HG03558 (cell line): ENCODE measurements around the gene TBC1D16.

Experiments used
- ATAC-seq: cut with Tn5 transposase; IDR thresholded peaks from one replicate; pipeline ENCODE4 v1.9.1; 2021; ENCODE audit warnings: moderate number of reproducible peaks; ENCODE audit not compliant: unreplicated experiment; ENCODE audit errors: extremely low read depth

Gene TBC1D16

DNA sequence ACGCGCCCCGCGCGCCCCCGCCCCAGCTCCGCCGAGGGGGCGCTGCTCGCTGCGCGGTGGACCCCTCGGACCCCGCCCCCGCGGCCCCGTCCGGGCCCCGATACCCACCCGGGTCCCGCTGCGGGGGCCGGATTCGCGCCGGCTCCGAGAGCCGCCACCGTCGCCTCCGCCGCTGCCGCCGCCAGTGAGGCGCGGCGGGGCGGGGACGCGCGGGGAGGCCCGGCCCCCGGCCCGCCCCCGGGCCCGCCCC, at the start of gene TBC1D16:
TSS of gene TBC1D16 (minus strand) at position 186 of the 250 bp plus-strand sequence. CDS start 22,325 bp downstream, outside the sequence.
- no peak for ATAC-seq

DNA sequence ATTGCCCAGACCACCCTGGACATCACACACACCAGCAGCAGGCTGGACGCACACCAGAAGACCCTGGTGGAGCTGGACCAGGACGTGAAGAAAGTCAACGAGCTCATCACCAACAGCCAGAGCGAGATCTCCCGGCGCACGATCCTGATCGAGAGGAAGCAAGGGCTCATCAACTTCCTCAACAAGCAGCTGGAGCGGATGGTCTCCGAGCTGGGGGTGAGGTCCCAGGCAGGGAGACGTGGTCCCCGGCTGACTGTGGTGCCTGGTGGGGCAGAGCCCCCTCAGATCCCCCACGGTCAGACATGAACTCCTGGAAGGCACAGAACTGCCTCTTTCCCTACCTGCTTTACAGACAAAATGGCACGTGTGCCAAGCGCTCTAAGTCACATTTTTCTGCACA, 49.1 kb upstream of the TBC1D16 start:
- ATAC-seq: no peak

DNA sequence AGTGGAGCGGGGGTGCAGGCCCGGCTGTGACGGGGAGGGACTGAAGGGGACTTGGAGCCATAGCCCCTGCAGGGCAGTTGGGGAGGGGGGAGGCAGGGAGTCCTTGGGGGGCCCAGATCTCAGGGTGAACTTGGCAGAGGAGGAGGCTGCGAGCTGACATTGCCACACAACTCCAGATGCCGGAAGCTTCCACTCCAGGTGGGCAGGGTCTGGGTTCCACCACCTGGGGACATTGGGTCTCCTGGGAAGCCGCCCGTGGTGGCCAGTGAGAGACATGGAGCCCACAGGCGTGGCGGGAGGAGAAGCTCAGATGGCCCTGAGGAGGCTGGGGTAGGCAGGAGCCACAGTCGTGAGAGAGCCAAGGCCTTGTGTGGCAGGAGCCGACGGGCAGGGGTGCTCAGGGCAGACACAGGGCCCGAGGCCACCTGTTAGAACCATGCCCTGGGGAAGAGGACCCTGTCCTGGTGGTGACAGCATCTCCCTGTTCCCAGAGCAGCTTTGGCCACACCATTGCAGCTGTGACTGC, 47.5 kb upstream of the TBC1D16 start:
- ATAC-seq: no peak

- no peak for ATAC-seq
Measured at GRCh38 chr17:80082403-80083135, 46.9 kb upstream of the TBC1D16 start.

DNA sequence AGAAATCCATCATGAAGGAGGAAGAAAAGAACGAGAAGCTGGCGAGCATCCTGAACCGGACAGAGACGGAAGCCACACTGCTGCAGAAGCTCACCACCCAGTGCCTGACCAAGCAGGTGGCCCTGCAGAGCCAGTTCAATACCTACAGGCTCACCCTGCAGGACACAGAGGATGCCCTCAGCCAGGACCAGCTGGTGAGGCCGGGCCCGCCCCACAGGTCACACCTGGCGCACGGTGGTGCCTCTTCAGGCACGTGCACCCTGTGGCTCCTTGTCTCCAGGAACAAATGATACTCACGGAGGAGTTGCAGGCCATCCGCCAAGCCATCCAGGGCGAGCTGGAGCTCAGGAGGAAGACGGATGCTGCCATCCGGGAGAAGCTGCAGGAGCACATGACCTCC, 45.9 kb upstream of the TBC1D16 start:
- no peak for ATAC-seq

DNA sequence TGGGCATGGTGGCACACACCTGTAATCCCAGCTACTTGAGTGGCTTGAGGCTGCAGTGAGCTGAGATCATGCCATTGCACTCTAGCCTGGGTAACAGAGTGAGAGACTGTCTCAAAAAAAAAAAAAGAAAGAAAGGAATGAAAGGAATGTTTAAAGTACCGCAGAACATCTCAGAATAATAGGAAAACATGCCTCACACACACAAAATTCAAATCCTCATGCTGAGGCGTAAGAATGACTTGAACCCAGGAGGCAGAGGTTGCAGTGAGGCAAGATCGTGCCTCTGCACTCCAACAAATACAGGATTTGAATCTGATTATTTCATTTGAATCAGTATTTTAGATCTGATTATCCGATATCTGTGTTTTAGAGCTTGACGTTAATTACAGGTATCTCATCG, 44.4 kb upstream of the TBC1D16 start:
- ATAC-seq: no peak

GRCh38 chr17:80072410-80072809, 36.7 kb upstream of the TBC1D16 start:
- no peak for ATAC-seq

- no peak for ATAC-seq
Measured at GRCh38 chr17:80071116-80071841, 35.6 kb upstream of the TBC1D16 start.

GRCh38 chr17:80070375-80071115, 34.9 kb upstream of the TBC1D16 start:
- ATAC-seq: no peak

GRCh38 chr17:80068301-80069222, 32.9 kb upstream of the TBC1D16 start:
- no peak for ATAC-seq

GRCh38 chr17:80067393-80067986, 31.8 kb upstream of the TBC1D16 start:
- no peak for ATAC-seq

DNA sequence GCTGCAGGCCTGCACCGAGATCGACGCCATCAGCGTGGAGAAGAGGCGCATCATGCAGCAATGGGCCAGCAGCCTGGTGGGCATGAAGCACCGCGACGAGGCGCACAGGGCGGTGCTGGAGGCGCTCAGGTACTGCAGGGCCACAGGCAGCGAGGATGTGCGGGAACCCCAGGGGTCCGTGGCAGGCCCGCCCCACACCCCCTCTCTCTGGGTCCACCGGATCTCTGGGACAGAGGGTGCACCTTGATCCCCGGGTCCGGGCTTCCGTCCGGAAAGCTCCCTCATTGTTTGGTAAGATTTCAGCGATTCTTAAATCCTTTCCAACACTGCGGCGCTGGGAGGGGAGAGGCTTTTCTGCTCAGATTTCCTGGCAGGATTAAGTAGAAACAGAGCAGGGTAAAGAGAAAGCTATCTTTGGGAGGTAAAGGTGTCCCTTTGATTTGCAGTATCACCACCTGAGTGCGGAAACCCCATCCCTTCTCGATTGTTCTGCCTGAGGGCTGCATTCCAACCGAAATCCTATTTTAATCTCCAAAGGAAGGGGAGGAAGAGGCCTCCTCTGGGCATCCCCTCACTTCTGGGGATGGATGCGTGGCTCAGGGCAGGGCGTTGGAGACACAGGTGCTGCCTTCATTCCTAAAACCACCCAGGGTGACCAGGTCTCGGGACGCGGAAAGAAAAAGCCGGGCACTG, 30.0 kb upstream of the TBC1D16 start:
- no peak for ATAC-seq

- no peak for ATAC-seq
Measured at GRCh38 chr17:80064696-80065095, 29.0 kb upstream of the TBC1D16 start.

DNA sequence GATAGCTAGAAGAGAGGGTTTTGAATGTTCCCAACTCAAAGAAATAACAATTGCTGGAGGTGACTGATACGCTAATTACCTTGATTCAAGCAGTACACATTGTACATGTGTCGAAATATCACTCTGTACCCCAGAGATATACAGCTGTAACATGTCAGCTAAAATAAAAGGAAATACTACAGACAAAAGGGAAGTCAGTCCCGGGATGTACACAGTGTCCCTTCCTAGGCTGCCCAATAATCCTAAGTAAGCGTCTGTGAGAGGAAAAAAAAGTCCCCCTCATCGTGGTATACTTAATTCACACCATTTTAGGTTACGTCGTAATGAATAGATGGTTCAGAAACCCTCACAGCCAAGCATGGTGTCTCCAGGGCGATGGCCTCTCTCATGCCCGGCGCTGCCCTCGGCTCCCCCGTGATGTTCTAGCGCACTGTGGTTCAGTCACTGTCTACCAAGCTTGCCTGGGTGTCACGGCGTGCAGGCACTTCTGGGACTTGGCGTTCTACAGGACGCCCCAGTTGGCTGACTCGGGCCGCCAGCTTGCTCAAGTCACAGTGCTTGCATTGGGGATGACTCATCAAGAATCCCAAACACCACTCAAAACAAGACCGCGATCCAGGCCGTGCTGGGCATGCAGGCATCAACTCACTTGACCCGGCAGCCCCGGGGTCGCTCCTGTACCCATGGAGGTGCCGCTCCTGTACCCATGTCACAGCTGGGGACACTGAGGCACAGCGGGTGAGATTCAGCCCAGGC, 28.3 kb upstream of the TBC1D16 start:
- no peak for ATAC-seq

DNA sequence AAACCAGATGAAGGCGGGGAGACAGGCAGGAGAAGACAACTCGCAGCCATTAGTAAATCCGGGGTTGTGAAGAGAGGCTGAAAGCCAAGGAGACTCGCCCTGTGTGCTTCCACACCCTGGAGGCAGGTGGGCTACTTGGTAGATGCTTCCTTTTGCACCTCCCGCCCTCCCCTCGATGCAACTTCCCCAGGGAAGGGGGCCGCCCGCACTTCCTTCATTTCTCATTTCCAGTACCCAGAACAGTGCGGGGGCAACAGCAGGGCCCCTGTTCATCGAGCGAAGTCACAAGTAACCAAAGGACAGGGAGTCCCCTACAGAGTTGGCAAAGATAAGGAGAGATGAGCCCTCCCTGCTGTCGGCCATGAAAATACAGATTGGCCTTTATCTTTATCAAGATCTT, 25.7 kb upstream of the TBC1D16 start:
- ATAC-seq: no peak

DNA sequence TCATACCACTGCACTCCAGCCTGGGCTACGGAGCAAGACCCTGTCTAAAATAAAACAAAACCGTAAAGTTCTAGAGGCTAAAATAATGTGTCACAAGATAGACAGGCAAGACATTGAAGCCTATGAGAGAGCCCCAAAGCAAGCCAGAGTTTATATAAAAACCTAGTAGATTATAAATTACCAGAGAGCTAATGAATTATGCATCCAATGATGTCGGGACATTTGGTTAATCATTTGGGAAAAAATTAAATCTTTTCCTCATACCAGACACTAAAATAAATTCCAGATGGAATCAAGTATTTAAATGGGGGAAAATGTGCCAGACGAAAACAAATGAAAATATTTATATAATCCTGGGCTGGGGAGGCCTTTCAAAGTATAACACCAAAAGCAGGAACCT, 25.0 kb upstream of the TBC1D16 start:
- ATAC-seq: no peak

GRCh38 chr17:80058311-80058955, 22.8 kb upstream of the TBC1D16 start:
- ATAC-seq: no peak

GRCh38 chr17:80055597-80055996, 19.9 kb upstream of the TBC1D16 start:
- ATAC-seq: no peak
